Large intestine (tissue), 3 donors: ENCODE results near the gene TCL1A. TPM values are rescaled to one million over a fixed set of nuclear protein-coding genes. Genes with fewer than 3 reads are reported as not detected.
A peak's percentile ranks its signal among the peaks of the same experiment; 100 is the strongest.

Source experiments
- DNase-seq, 2 donors: peaks; one replicate each; pipeline versions ENCODE4 v3.0.0 to v3.0.0-alpha.2; 2013
- H3K27ac ChIP-seq: one replicate; pipeline ENCODE4 v1.5.1; 2013; ENCODE audit warnings: low read length
- H3K27me3 ChIP-seq: 2 replicates; pipeline ENCODE4 v1.6.1; 2013; ENCODE audit warnings: low read length; ENCODE audit not compliant: control insufficient read depth, insufficient read depth
- H3K36me3 ChIP-seq: 2 replicates; pipeline ENCODE4 v1.6.1; 2013; ENCODE audit warnings: low read length; ENCODE audit not compliant: control insufficient read depth, insufficient read depth
- H3K4me1 ChIP-seq: one replicate; pipeline ENCODE4 v1.6.1; 2013; ENCODE audit warnings: low read length; ENCODE audit not compliant: control insufficient read depth, insufficient read depth
- H3K4me3 ChIP-seq: one replicate; pipeline ENCODE4 v1.5.1; 2013; ENCODE audit warnings: low read length
- H3K9me3 ChIP-seq: one replicate; pipeline ENCODE4 v1.6.1; 2013; ENCODE audit warnings: mild to moderate bottlenecking, low read depth, low read length, moderate library complexity; ENCODE audit not compliant: control insufficient read depth
- WGBS: methylation state at CpG from one replicate; pipeline ENCODE4 v1.1.5; 2013; ENCODE audit warnings: low lambda C conversion rate; ENCODE audit not compliant: insufficient coverage; 5-methylcytosine and 5-hydroxymethylcytosine counted together
- polyA plus RNA-seq: library from polyadenylated mRNA; unstranded; fragments of 120-200 nt; gene quantifications from one replicate; pipeline ENCODE4 v1.2.1, GENCODE V29; 2013

TCL1A gene
- polyA plus RNA-seq, 1 donor: 0.40 TPM

DNA sequence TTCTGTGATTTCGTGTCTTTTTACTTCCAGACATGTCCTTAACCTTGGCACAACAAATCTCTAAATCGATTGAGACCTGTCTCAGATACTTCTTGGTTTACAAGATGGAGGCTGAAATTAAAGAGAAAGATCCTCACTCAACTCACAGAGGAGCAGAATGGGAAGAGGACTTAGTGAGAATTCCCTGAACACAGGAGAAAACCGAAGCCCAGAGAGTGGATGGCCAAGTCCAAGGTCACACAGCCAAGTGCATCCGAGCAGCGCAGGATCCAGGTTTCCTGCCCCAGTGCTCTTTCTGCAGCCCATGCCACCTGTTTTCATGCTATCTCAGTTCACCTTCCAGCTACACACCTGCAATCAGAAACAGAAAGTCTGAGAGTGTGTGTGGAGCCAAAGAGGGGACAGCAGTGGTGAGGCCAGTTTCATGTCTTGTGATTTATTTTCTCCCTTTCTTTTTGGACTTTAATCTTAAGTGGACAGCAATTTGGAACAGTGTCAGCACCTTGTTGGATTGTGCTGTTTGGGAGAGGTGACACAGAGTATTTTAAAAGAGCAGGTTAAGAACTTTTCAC lies 50.6 kb downstream of the TCL1A start:
- Histone ChIP-seq H3K9me3 (no peaks in the 10 kb centered on the region), H3K4me3 (no peak overlapping the region), H3K27ac (no peak overlapping the region), H3K36me3 (no peaks in the 10 kb centered on the region), H3K4me1 (no peaks in the 10 kb centered on the region), H3K27me3 (peaks cover 49% of the 10 kb centered on the region)
- no CpG with 5 or more reads among the region's 5 CpGs for WGBS
- no peak for DNase-seq

GRCh38 chr14:95662376-95663186 lies 51.3 kb downstream of the TCL1A start:
- peak in 1 of 2 donors; percentile 41 for DNase-seq
- H3K9me3 ChIP-seq: no peaks in the 10 kb centered on the region
- peaks cover 49% of the 10 kb centered on the region for H3K27me3 ChIP-seq
- 44% methylated on average over 3 of the region's 4 CpGs for WGBS
- H3K4me3 ChIP-seq: no peak overlapping the region
- no peak overlapping the region for H3K27ac ChIP-seq
- H3K4me1 ChIP-seq: no peaks in the 10 kb centered on the region
- no peaks in the 10 kb centered on the region for H3K36me3 ChIP-seq

DNA sequence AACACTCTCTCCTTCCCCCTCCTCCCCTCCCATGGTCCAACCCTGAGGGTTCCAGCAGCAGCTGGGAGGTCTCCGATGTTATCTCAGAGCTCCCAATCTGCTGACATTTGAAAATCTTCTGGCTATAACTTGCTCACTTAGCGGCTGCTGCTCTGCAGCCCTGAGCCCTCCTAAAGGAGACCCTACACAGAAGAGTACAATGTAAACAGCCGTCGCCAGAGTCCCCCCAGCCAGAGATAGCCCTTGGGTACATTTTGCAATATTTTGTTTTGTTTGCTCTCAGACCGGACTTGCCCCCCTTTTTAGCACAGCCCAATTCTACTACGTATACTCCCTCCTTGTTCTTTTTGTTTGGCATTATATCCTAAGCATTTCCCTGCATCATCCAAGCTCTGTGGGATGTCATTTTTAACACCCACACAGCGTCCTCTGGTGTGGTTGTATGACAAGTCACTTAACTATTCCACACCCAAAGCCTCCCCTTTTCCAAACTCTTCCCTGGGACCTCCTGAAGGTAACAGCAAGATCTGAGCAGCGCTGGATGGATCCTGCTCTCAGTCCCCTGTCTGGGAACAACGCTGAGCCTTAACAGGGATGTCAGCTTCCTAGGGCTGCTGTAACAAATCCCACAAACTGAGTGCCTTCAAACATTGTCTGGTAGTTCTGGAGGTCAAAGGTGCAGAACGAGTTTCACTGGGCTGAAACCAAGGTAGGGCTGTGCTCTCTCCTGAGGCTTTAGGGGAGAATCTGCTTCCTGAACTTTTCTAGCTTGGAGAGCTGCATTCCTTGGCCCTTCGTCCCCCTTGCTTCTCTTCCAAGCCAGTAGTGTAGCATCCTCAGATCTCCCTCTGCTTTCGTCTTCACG lies 53.0 kb downstream of the TCL1A start:
- Histone ChIP-seq H3K4me3 (no peak overlapping the region), H3K4me1 (no peaks in the 10 kb centered on the region), H3K36me3 (no peaks in the 10 kb centered on the region), H3K27ac (no peak overlapping the region), H3K9me3 (no peaks in the 10 kb centered on the region), H3K27me3 (peaks cover 43% of the 10 kb centered on the region)
- 64% methylated on average over 4 of the region's 13 CpGs for WGBS
- no peak for DNase-seq

DNA sequence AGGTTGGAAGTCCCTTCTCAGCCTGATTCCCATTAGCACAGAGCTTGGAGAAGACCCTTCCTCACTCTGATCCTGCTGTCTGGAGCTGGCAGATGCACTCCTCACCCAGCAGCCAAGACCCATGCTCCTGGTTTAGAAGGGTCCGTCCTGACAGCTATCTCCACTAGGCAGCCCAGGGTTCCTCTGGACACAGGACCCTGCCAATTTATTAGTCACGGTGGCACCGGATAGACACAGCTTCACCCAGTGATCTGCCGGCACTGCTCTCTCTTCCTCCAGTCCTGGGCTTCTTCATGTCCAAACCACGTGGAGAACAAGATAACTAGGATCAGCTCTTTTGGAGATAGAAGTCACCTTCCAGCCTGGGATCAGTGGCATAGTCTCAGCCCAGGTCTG lies 53.9 kb downstream of the TCL1A start:
- Histone ChIP-seq H3K36me3 (no peaks in the 10 kb centered on the region), H3K4me3 (no peak overlapping the region), H3K4me1 (no peaks in the 10 kb centered on the region), H3K27ac (no peak overlapping the region), H3K27me3 (peaks cover 38% of the 10 kb centered on the region), H3K9me3 (no peaks in the 10 kb centered on the region)
- no CpG with 5 or more reads among the region's 5 CpGs for WGBS
- DNase-seq: no peak

Other genes with a start within 250 kb of the TCL1A start
- 1.2 TPM for gene SYNE3, start 197.5 kb downstream of the TCL1A start, polyA plus RNA-seq
- 46.5 TPM for gene GLRX5, start 179.1 kb downstream of the TCL1A start, polyA plus RNA-seq
- gene TCL1B, start 27.7 kb downstream of the TCL1A start, polyA plus RNA-seq: 0.03 TPM
- gene TUNAR, start 162.7 kb upstream of the TCL1A start, polyA plus RNA-seq: 0.85 TPM